Stimulated activated CD8-positive, alpha-beta memory T cell treated with anti-CD3 and anti-CD28 coated beads, Interleukin-7, amount 100 ng/mL, for 1 hour (primary cell): Measurements from ENCODE around the gene NACC1.

Experiments used
- DNase-seq, 2 donors: peaks; one replicate each; pipeline ENCODE4 v3.0.0-alpha.2; 2020; ENCODE audit warnings: low read depth in 2 of 2

Gene NACC1

DNA sequence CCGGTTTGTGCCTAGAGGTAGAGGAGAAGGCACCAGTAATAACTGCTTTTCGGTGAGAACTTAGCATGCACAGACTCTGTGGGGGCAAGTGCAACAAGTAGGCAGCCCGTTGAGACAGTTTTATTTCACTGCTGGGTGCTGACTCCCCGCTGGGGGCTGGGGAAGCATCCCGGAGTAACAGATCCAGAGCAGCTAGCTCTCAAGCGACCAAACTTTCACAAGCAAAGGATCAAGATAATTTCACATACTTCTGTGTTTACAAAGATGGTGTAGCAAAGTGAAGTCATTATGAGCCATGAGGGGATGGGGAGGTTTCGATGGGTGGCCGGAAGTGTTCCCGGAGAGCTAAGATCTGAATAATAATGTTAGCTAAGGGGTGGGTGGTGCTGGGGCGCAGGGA is 2.8 kb downstream of the NACC1 start:
- DNase-seq = no peak

DNA sequence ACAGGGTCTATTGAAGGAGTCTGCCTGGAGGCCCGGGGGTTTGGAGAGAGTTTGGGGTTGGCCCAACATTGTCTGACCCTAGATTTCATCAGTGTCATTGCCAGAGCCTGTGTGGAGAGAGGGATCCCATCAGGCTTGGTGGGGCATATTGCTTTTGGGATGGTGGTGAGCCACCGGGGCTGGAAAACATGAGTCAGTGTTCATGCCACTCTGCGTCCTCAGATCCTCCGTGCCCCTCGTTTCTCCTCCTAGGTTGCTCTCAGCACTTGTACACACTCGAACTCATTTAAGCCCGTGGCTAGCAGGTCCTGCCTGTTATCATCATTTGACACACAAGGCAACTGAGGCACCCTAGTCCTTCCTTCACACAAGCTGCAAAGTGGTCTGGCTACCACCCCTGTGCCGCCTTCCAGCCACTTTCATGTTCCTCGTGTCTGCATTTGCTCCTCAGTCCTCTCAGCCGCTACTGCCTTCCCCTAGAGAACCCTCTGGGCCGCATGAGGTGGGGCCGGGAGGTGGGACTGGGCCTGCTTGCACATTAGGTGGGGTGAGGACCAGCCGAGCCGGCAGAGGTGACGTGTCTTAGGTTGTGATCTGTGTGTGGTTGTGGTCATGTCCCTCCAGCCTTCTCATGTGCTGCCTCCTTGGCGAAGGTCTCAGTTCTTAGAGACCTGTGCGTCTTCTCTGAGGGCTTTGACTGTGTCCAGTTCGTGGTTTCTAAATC is 3.6 kb downstream of the NACC1 start:
- no peak for DNase-seq

DNA sequence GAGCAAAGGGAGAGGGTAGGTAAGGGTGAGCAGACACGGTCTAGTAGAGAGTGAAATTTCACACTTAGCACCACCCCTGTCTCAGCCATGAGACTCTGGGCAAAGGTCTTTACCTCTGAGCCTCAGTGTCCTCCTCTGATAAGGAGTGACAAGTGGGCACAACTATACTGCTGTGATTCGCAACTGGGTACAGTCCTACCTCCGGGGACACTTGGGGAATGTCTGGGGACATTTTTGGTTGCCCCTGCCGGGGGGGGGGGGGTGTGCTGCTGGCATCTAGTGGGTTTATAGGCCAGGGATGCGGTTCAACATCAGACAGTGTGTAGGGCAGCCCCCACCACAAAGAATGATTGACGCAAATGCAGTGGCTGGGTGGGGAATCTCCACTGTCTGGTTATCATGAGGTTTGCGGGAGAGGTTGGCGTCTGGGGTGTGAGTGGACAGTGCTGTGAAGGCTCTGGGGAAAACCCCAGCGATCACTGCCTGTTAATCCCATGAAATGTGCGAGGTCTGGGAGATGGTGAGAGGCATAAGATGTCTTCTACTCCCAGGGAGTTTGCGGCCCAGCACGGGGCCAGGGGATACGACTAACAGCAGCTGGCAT is 4.3 kb downstream of the NACC1 start:
- DNase-seq = no peak

DNA sequence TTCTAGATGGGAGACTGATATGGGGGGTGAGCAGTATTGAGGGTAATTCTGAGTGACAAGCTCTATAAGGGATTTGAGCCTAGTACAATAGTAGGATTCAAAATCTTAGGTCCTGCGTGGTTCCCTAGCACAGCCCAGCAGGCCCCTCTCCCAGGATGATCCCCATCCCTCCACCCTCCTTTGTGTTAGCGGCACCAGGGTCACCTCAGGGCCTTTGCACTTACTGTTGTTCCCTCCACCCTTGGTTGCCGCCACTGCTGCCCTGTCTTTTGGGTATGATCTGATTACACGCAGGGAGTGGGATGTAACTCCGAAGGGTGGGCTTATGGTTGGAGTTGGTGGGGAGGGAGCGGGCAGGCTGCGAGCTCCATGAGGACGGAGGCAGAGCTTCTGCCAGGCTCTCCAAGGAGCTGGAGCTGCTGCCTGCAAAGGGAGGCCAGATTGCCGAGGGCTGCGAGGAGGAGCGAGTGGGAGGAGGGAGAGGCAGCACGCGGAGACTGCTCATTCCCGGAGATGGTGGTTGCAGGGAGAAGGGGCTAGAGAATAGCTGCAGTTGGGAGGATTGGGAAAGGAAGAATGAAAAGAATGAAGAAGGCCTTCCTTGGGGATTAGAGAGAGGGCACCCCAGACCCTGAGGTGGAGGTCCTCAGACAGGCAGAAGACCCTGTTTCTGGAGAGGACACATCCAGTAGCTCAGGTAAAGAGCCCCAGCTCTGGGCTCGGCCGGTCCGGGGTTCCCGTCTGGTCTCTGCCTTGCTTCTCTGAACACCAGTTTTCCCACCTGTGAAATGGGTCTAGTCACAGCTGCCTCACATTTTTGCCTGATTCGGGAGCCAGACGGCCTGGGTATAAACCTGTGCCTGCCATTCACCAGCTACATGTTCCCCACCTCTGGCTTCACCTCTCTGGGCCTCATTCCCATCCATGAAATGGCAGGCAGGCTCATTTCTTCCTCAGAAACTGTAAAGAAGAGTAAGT is 5.2 kb downstream of the NACC1 start:
- DNase-seq = no peak

DNA sequence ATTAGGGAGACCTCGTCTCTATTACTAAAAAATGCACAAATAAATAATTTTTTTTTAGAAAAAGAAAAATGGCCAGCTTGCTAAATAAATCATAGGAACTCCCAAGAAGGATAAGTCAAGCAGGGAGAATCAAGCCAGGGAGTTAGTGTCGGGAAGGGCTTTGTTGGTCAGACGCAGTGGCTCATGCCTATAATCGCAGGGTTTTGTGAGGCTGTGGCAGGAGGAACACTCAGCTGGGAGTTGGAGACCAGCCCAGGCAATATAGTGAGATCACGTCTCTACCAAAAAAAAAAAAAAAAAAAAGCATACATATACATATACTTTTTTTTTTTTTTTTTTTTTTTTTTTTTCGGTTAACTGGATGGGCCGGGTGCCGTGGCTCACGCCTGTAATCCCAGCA is 9.0 kb downstream of the NACC1 start:
- DNase-seq = no peak

DNA sequence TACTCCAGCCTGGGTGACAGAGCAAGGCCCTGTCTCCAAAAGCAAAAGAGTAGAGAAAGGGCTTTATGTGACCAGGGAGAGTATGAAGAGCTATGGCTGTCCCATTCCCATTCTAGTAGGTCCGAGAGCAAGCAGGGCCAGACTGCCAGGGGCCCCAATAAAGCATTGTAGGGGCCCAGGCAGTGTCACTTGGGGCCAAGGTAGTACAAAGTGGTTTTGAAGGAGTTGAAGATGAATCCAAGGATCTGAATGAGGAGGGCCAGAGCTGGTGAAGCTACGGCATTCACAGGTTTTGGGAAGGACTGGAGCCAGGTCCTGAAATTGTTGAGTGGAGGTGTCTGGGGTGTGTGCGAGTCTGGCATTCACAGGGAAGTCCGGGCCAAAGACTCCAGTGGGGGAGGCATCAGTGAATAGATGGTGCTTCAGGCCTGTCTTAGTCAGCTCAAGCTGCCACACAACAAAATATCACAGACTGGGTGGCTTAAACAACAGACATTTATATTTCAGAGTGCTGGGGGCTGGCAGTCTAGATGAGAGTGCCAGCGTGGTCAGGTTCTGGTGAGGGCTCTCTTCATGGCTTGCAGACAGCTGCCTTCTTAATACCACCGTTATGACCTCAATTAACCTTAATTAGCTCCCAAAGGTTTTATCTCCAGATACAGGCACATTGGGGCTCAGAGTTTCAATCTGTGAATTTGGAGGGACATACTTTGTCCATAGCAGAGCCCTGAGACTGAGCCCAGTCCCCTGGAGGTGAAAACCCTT is 9.9 kb downstream of the NACC1 start:
- no peak for DNase-seq

DNA sequence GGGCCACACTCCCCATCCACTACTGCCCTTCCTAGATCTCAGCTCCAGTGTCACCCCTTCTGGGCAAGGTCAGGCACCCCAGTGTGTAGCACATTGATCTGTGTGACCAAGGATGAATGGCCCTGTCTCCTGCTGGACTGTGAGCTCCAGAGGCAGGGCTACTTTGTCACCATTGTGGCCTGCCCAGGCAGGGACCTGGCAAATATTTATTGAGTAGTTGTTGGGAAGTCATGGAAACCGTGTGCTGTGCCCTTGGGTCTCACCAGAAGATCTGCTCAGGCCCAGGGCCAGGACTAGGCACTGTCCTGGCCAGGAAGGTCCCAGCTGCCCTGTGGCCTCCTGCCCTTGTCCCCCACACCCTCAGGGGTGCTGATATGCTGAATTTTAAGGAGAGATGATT is 10.5 kb downstream of the NACC1 start:
- no peak for DNase-seq

DNA sequence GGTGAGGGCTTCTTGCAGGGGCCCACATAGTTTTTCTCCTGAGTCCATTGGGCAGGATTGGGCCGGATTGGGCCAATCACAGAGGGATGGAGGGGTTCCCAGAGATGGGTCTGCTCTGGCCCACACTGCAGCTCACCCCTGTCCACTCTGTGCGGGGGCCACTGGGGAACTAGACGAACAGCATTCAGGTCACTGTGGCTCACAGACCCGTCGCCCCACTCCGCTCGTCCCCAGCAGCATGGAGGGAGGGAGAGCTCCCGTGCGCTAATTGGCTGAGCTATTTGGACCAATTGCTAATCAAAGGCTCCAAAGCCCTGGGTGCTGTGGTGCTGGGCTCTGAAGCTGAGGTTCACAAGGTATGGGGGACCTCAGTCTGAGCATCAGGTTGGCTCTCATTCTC is 11.3 kb downstream of the NACC1 start:
- no peak for DNase-seq

DNA sequence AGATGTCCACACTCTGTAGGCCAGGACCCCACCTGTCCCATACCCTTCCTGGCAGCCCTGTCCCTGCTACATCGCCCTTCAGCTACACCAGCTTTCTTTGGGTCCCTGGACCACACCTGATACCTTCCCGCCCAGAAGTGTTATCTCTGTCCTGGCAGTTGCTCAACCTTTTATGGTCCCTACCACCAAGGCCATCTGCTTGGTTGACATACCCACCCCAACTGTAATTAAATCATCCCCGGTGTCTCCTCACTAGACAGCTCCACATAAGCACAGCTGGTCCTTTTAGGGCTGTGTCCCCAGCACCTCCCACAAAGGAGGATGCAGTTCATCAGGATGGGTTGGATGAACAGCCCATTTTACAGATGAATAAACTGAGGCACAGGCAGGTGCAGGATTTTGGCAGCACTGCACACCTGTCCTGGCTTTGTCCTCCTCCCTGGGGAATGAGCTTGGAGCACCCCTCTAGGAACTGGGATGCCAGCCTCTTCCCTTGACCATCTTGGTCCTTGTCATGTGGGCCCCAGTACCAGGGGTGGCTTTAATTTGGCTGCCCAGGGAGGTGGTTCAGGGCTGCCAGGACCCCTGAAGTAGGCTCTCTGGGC is 12.9 kb downstream of the NACC1 start:
- no peak for DNase-seq

DNA sequence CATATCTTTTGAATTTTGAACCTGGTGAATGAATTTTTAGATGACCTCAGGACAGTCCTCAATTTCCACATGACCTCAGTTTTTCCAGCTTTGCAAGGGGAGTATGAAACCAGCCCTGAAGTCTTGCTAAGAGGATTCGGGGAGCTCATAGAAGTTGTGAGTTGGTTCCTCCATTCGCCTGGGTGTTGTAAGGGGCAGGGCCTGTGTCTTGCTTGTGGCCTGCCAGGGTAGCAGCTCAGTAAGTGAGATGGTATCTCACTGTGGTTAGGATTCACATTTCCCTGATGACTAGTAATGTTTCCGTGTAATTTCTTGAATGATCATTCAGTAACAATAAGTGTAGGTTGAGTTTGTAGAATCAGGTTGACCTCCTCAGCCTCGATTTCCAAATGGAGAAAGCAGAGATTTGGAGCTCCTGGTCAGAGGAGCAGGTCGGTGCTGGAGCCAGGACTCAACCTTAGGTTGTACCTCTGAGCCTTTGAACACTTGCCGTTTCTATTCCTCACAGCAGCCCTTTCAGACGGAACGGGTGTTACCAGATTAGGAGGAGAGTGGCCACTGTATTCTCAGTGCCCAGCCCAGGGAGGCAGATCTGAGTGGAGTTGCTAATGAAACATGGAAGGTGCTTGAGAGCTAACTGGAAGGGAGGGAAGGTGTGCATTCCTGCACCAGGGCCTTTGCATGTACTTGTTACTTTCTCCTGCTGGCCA is 14.6 kb downstream of the NACC1 start:
- no peak for DNase-seq

DNA sequence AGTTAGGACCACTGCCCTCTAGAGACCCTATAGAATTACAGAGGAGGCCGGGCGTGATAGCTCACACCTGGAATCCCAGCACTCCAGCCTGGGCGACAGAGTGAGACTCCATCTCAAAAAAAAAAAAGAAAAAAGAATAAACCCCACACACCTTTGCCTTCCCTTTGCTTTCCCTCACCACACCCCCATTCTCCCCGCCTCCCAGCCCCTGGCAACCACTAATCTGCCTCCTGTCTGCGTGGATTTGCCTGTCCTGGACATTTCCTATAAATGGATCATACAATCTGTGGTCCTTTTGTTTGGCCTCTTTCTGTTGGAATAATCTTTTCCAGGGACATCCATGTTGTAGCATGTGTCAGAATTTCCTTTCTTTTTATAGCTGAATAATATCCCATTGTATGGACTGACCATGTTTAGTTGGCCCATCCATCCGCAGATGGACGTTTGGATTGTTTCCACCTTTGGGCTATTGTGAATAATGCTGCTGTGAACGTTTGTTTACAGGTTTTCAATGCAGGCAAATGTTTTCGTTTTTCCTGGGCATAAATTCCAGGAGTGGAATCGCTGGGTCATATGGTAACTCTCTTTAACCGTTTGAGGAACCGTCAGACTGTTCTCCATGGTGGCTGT is 15.3 kb downstream of the NACC1 start:
- no peak for DNase-seq

DNA sequence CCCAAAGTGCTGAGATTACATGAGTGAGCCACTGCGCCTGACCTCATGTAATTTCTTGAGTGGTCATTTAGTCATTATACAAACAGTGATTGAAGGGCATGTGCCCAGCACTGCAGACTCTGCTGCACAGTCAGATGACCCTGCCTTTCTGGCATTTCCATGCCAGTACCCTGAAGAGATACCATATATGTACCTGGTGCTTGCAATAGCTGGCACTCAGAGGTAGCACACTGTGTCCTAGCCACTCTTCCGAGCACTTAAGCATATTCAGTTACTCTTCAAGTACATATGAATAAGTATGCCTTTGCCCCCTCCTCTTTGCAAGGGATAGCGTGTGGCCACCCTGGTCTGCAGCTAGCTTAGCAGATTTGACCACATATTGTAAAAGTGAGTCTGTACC is 16.6 kb downstream of the NACC1 start:
- DNase-seq = no peak

DNA sequence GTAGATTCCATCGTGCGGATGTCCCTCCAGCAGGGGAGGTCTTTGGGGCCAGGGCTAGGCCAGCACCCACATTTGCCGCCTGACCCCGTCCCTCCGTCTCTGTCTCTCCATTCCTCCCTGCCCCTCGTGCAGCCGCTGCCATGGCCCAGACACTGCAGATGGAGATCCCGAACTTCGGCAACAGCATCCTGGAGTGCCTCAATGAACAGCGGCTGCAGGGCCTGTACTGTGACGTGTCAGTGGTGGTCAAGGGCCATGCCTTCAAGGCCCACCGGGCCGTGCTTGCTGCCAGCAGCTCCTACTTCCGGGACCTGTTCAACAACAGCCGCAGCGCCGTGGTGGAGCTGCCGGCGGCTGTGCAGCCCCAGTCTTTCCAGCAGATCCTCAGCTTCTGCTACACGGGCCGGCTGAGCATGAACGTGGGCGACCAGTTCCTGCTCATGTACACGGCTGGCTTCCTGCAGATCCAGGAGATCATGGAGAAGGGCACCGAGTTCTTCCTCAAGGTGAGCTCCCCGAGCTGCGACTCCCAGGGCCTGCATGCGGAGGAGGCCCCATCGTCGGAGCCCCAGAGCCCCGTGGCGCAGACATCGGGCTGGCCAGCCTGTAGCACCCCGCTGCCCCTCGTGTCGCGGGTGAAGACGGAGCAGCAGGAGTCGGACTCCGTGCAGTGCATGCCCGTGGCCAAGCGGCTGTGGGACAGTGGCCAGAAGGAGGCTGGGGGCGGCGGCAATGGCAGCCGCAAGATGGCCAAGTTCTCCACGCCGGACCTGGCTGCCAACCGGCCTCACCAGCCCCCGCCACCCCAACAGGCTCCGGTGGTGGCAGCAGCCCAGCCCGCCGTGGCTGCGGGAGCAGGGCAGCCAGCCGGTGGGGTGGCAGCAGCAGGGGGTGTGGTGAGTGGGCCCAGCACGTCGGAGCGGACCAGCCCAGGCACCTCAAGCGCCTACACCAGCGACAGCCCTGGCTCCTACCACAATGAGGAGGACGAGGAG is 17.3 kb downstream of the NACC1 start:
- no peak for DNase-seq

DNA sequence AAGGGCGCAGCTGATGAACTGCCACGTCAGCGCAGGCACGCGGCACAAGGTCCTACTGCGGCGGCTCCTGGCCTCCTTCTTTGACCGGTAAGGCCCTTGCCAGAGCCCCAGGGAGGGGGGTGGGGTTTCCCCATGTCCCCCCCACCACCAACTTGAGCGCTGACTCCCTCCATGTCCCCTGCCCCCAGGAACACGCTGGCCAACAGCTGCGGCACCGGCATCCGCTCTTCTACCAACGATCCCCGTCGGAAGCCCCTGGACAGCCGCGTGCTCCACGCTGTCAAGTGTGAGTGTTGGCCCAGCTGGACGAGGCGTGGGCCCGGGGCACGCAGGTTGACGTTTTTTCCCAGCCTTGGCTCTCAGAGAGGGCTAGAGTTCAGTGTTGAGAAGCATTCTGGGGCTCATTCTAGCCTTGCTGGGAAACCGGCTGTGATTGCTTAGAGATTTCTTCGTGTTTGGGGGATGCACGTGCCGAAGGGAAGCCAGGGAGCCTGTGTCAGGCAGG is 19.3 kb downstream of the NACC1 start:
- no peak for DNase-seq

DNA sequence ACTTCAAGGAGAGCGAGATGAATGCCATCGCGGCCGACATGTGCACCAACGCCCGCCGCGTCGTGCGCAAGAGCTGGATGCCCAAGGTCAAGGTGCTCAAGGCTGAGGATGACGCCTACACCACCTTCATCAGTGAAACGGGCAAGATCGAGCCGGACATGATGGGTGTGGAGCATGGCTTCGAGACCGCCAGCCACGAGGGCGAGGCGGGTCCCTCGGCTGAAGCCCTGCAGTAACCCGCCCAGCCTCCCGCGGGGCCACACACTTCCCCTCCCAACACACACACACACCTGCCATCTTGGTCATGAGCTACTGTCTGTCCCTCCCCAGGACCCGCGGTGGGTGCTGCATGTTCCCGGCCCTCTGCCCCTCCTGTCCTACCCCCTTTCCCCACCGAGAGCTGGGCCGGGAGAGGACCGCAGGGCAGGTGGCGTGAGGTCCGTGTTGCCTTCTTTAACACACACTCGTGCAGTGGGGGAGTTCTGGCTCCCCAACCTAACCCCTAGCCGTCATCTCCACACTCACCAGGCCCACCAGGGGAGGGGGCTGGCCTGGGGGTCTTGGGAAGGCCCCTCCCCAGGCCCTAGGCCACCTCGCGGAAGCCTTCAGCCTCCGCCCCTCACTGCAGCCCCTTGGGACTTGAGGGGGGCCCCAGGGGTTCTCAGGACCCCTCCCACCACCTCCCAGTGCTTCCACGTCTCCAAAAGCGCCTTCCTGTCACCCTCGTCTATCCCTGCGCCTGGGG is 20.3 kb downstream of the NACC1 start:
- no peak for DNase-seq

DNA sequence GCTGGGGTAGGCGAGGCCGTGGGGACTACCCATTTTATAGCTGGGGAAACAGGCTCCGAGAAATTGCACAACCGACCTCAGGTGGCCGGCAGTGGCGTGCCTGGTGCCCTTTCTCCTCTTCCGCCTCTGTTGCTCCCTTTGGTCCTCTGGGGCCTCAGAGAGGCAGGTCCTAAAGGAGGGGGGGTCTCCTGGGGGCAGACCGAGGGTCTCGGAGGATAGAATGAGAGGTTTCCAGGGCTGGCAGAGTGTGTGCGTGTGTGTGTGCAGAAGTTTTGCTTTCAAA is 20.8 kb downstream of the NACC1 start:
- DNase-seq = no peak

DNA sequence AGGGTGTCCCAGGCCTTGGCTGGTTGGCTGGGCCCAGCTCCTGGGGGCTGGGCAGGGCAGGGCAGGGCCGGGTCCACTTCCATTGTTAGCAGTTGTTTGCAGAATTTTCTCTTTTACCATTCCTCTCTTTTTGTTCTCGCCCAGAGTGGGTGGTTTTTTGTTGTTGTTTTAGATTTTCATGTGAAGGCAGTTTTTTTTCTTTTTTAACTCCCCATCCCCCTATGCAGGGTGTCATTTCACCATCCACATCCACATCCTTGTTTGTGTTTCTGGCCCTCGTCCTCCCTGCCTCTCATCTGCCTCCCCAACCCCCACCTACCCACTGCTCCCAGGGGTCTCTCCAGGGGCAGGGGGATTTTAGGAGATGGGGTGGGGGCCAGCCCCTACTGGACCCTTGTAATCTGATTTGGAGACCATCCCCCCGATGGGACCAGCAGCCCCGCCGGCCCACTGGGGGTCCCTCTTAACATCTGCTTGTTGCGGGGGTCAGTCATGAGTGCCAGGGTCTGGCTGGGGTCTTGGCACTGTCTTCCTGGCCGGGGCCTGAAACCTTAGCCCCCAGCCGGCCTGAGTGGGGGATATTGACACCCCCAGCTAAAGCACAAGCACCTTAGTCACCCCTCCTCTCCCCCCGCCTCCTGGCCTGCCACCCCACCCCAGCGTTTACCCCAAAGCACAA is 21.7 kb downstream of the NACC1 start:
- DNase-seq = no peak
